ENCODE data around the gene SEC61A2.

DNA sequence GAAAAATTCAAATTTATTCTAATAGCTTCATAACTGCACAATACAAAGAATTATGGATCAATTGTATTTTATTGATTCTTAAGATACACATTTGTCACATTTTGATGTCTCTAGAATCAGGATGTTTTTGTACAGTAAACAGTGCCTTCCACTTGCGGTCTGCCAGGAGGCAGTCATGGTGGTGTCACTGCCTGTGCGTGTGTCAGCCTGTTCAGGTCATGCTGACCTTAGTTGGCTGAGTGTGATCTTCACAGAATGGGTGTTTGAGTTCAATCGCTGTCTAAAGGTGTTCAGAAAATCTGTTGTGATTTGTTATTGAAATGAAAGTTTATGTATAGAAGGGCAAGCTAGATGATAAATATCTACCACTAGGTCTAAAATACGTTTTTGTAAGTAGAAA lies 20.7 kb downstream of the SEC61A2 start:
- TF ChIP-seq CTCF (IDR thresholded peaks at IDR 0.05): no peak
- TF ChIP-seq POLR2A (IDR thresholded peaks at IDR 0.05): no peak

Data from body of pancreas (tissue), 4 donors.